Measurements from ENCODE around the gene TWIST2.

DNA sequence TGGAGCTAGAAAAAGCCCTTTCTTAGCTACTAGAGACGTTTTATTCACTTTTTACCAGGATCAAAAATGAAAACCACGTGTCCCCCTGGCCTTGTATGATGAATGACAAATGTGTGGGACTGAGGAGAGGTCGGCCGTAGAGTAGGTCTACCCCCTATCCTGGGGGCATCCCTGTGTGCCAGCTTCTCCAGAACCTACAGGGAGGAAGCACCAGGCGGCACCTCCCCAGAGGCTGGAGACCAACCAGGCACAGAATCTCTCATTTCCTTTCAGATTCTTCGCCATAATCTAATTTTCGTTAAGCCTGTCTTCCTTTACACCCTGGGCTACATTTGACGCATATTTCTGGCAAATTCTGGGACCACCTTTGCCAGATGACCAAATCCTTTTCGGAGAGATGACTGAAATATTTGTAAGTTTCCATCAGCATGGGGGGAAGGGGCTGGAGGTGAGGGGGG lies 15.9 kb downstream of the TWIST2 start:
- no peak for TF ChIP-seq ZNF274 (IDR thresholded peaks at IDR 0.05; ENCODE audit: low read depth, low read length)
- no peak for TF ChIP-seq SUZ12 (IDR thresholded peaks at IDR 0.05; ENCODE audit: extremely low read depth, insufficient read depth, insufficient read length)
- TF ChIP-seq YY1 (IDR thresholded peaks at IDR 0.05; ENCODE audit: insufficient read depth, insufficient read length) = no peak

Data from NT2/D1 (cell line).